ENCODE data around the gene MDFIC. TPM values are rescaled to one million over a fixed set of nuclear protein-coding genes. Genes with fewer than 3 reads are reported as not detected.

MDFIC gene
- total RNA-seq, 2 donors from 2014 or later, result 55.2 to 65.2 TPM

GRCh38 chr7:115014794-115015193, 92.9 kb downstream of the MDFIC start:
- peaks cover 4 to 16% of the 10 kb centered on the region in 2 donors for H3K36me3 Mint-ChIP-seq (ENCODE audit: insufficient read depth in 2 of 2)
- H3K27me3 Mint-ChIP-seq (ENCODE audit: low read depth), result no peaks in the 10 kb centered on the region
- H3K27ac Mint-ChIP-seq, result no peak overlapping the region
- H3K9me3 Mint-ChIP-seq, result peaks cover 0 to 2% of the 10 kb centered on the region in 2 donors
- H3K4me1 Mint-ChIP-seq (ENCODE audit: low read depth), result peaks cover 9% of the 10 kb centered on the region
- no peak overlapping the region for H3K4me3 Mint-ChIP-seq
- no peak for DNase-seq
- no peak for ATAC-seq (replicated peaks in 1 of 2)

DNA sequence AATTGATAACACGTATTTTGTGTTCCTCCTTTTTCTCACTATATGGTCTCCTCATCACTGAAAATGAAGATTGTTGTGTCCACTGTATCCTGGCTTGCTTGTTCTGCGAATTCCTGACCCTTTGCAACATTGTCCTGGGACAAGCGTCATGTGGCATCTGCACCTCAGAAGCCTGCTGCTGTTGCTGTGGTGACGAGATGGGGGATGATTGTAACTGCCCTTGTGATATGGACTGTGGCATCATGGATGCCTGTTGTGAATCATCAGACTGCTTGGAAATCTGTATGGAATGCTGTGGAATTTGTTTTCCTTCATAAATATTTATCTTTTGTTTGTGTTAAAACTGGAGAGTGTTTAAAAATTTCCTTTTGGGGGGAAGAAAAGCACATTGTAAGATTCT, 93.7 kb downstream of the MDFIC start:
- Mint-ChIP-seq H3K4me1 (ENCODE audit: low read depth) (peaks cover 4% of the 10 kb centered on the region), H3K36me3 (ENCODE audit: insufficient read depth in 2 of 2) (peaks cover 4 to 16% of the 10 kb centered on the region in 2 donors), H3K27ac (no peak overlapping the region)

GRCh38 chr7:115019882-115020605, 98.2 kb downstream of the MDFIC start:
- H3K4me3 Mint-ChIP-seq, result no peak overlapping the region
- peaks cover 11% of the 10 kb centered on the region for H3K4me1 Mint-ChIP-seq (ENCODE audit: low read depth)
- no peak for DNase-seq
- peaks cover 2 to 9% of the 10 kb centered on the region in 2 donors for H3K36me3 Mint-ChIP-seq (ENCODE audit: insufficient read depth in 2 of 2)
- H3K27ac Mint-ChIP-seq, result no peak overlapping the region
- ATAC-seq (replicated peaks in 1 of 2), result no peak
- no peaks in the 10 kb centered on the region for H3K27me3 Mint-ChIP-seq (ENCODE audit: low read depth)
- H3K9me3 Mint-ChIP-seq, result no peaks in the 10 kb centered on the region

More for the DNA sequence above, 93.7 kb downstream of the MDFIC start:
- no peaks in the 10 kb centered on the region for H3K27me3 Mint-ChIP-seq (ENCODE audit: low read depth)
- no peak for ATAC-seq (replicated peaks in 1 of 2)
- no peak overlapping the region for H3K4me3 Mint-ChIP-seq
- no peak for DNase-seq
- peaks cover 0 to 2% of the 10 kb centered on the region in 2 donors for H3K9me3 Mint-ChIP-seq

- Mint-ChIP-seq H3K27ac (no peak overlapping the region), H3K36me3 (ENCODE audit: insufficient read depth in 2 of 2) (peaks cover 0 to 2% of the 10 kb centered on the region in 2 donors), H3K9me3 (no peaks in the 10 kb centered on the region), H3K27me3 (ENCODE audit: low read depth) (no peaks in the 10 kb centered on the region), H3K4me3 (no peak overlapping the region), H3K4me1 (ENCODE audit: low read depth) (peaks cover 7% of the 10 kb centered on the region)
- no peak for ATAC-seq (replicated peaks in 1 of 2)
- DNase-seq, result no peak
Measured at GRCh38 chr7:115023219-115023618, 101.3 kb downstream of the MDFIC start.

GRCh38 chr7:115024276-115024675, 102.4 kb downstream of the MDFIC start:
- no peak for DNase-seq
- Mint-ChIP-seq H3K27me3 (ENCODE audit: low read depth) (no peaks in the 10 kb centered on the region), H3K36me3 (ENCODE audit: insufficient read depth in 2 of 2) (no peaks in the 10 kb centered on the region), H3K4me3 (peak overlapping the region; percentile 16 to 27), H3K9me3 (no peaks in the 10 kb centered on the region), H3K27ac (peak overlapping the region; percentile 47), H3K4me1 (ENCODE audit: low read depth) (peaks cover 7% of the 10 kb centered on the region)
- no peak for ATAC-seq (replicated peaks in 1 of 2)

DNA sequence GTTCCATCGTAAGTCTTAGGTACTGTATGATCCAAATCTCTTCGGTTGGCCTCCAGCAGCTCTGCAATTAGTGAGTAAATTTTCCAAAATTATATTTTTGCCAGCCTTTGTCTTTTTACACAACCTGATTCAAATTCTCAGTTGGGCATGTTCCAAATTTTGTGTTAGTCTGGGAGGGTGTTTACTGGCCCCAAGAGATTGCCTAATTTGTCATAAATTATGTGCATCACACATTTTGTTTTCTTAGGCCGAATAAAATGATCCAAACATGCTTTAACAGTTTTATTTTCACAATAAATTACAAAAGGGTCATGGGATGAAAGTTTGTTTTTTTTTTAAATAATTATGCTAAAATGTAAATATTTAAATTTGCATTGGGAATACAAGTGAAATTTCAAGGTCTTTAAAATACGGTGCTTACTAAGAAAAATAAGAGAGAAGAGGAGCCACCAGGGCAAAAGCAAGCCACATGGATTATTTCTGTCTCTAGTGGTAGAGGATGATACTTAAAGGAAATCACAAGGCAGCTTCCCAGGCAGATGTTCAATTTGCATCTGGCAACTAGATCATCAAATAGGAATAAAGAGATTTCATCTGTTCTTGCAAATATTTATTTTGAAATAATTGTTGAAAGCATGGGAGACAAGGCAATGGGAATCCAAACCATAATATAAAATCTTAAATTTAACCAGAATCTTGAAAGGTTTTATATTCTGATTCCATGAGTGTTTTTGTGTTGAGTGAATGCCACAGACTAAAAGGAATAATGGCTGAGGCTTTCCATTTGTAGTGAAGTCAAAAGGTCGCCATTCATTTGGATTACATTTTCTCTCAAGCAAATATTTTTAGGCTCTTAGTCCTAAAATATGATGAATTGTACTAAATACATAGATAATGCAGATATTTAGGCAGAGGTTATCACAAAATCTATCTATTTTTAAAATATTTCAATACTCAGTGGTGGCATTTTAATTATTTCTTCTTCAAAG, 111.1 kb downstream of the MDFIC start:
- H3K36me3 Mint-ChIP-seq (ENCODE audit: insufficient read depth in 2 of 2), result peaks cover 0 to 2% of the 10 kb centered on the region in 2 donors
- ATAC-seq (replicated peaks in 1 of 2) (no peak), DNase-seq (no peak)
- no peak overlapping the region for H3K4me3 Mint-ChIP-seq
- H3K4me1 Mint-ChIP-seq (ENCODE audit: low read depth), result peaks cover 12% of the 10 kb centered on the region
- peaks cover 0 to 3% of the 10 kb centered on the region in 2 donors for H3K9me3 Mint-ChIP-seq
- no peaks in the 10 kb centered on the region for H3K27me3 Mint-ChIP-seq (ENCODE audit: low read depth)
- no peak overlapping the region for H3K27ac Mint-ChIP-seq

GRCh38 chr7:115033917-115034459, 112.1 kb downstream of the MDFIC start:
- Mint-ChIP-seq H3K36me3 (ENCODE audit: insufficient read depth in 2 of 2) (peaks cover 0 to 2% of the 10 kb centered on the region in 2 donors), H3K9me3 (peaks cover 0 to 3% of the 10 kb centered on the region in 2 donors), H3K27ac (no peak overlapping the region)

DNA sequence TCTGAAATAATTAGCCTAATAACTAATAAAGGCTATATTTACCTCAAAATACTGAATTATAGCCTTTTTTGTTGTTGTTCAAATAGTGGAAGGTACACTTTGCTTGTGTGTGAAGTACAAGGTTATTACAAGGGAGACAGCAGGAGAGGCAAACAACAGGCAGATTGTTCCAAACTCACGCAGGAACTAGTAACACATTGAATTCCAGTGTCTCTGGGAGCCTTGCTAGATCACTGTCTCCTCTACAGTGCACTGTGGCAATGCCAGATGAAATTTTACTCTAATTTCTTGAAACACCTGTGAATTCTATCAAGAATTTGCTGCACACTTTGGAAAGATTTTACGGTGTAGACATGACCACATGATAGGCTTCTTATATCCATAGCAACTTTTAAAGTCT, 112.6 kb downstream of the MDFIC start:
- Mint-ChIP-seq H3K36me3 (ENCODE audit: insufficient read depth in 2 of 2) (peaks cover 0 to 2% of the 10 kb centered on the region in 2 donors), H3K4me3 (no peak overlapping the region), H3K27ac (no peak overlapping the region), H3K27me3 (ENCODE audit: low read depth) (no peaks in the 10 kb centered on the region), H3K4me1 (ENCODE audit: low read depth) (peaks cover 12% of the 10 kb centered on the region), H3K9me3 (peaks cover 0 to 3% of the 10 kb centered on the region in 2 donors)
- DNase-seq (no peak), ATAC-seq (replicated peaks in 1 of 2) (no peak)

More at GRCh38 chr7:115033917-115034459, 112.1 kb downstream of the MDFIC start:
- no peak for ATAC-seq (replicated peaks in 1 of 2)
- Mint-ChIP-seq H3K4me1 (ENCODE audit: low read depth) (peaks cover 12% of the 10 kb centered on the region), H3K4me3 (no peak overlapping the region), H3K27me3 (ENCODE audit: low read depth) (no peaks in the 10 kb centered on the region)
- DNase-seq, result no peak

DNA sequence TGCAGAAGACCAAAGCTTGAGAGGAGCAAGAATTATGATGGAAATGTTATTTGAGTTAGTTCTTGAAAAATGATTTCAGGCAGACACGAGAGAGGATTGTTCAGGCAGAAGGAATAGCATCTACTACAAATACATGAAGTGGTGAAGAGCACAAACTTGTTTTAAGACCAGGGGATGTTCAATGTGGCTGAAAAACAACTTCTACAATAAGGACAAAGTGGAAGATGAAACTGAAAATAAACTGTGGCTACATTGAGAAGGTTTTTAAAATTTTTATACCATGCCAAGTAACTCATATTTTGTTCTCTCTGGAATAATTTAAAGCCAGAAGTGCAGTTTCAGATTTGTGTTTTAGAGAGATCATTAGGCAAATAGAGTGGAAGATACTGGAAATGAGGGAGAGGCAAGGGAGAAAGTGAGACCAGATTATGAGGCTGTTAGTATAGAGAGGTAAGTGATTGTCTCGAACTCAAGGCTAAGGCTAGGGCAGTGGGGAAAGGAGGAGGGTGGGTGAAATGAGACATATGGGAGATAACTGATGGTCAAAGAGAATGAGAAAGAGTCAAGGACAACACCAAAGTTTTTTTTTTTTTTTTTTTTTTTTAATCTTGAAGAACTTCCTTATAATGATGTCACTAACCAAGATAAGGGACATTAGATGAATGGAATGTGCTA, 115.4 kb downstream of the MDFIC start:
- no peaks in the 10 kb centered on the region for H3K27me3 Mint-ChIP-seq (ENCODE audit: low read depth)
- DNase-seq, result no peak
- ATAC-seq (replicated peaks in 1 of 2), result no peak
- no peaks in the 10 kb centered on the region for H3K36me3 Mint-ChIP-seq (ENCODE audit: insufficient read depth in 2 of 2)
- peaks cover 12% of the 10 kb centered on the region for H3K4me1 Mint-ChIP-seq (ENCODE audit: low read depth)
- peaks cover 0 to 3% of the 10 kb centered on the region in 2 donors for H3K9me3 Mint-ChIP-seq
- no peak overlapping the region for H3K4me3 Mint-ChIP-seq
- peak overlapping the region; percentile 25 for H3K27ac Mint-ChIP-seq

DNA sequence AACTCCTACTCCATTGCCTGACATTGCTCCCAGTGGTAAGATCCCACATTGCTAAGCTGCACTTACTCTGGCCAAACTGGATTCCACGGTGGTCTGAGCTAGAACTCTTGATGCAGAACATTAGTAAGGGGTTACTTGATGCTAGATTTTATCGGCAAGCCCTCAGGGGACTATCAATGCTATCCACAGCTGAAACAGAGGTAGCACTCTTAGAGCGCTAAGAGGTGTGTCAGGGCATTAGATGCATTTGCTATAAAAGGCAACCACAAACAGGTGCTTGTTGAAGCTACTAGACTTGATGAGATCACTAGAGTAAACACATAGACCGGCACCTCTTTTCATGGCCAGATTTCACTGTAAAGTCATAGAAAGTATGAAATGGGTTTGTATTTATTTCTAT, 116.3 kb downstream of the MDFIC start:
- Mint-ChIP-seq H3K4me3 (no peak overlapping the region), H3K9me3 (peaks cover 0 to 3% of the 10 kb centered on the region in 2 donors), H3K27ac (no peak overlapping the region), H3K36me3 (ENCODE audit: insufficient read depth in 2 of 2) (no peaks in the 10 kb centered on the region), H3K27me3 (ENCODE audit: low read depth) (no peaks in the 10 kb centered on the region), H3K4me1 (ENCODE audit: low read depth) (peaks cover 12% of the 10 kb centered on the region)
- ATAC-seq (replicated peaks in 1 of 2) (no peak), DNase-seq (no peak)

DNA sequence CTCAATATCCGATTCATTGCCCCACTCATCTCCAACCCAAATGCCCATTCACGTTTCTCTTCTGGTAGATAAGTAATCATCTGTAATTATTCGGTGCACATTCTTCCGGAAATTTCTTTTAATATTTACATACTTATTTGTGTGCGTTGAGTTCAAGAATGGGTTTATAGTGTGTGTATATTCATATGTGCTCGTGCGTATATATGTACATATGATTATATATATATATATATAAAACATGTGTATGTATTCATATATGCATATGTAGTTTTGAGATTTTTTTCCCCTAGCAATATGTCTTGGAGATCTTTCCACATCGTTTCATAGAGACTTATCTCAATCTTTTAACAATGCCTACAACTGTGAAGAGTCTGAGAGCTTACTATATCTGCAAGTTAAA, 118.2 kb downstream of the MDFIC start:
- H3K27me3 Mint-ChIP-seq (ENCODE audit: low read depth), result no peaks in the 10 kb centered on the region
- peaks cover 12% of the 10 kb centered on the region for H3K4me1 Mint-ChIP-seq (ENCODE audit: low read depth)
- DNase-seq, result no peak
- no peak for ATAC-seq (replicated peaks in 1 of 2)
- H3K36me3 Mint-ChIP-seq (ENCODE audit: insufficient read depth in 2 of 2), result no peaks in the 10 kb centered on the region
- no peak overlapping the region for H3K4me3 Mint-ChIP-seq
- peaks cover 0 to 3% of the 10 kb centered on the region in 2 donors for H3K9me3 Mint-ChIP-seq
- H3K27ac Mint-ChIP-seq, result no peak overlapping the region

- Mint-ChIP-seq H3K4me1 (ENCODE audit: low read depth) (peaks cover 12% of the 10 kb centered on the region), H3K27ac (no peak overlapping the region), H3K27me3 (ENCODE audit: low read depth) (no peaks in the 10 kb centered on the region), H3K4me3 (no peak overlapping the region), H3K9me3 (peaks cover 0 to 3% of the 10 kb centered on the region in 2 donors), H3K36me3 (ENCODE audit: insufficient read depth in 2 of 2) (no peaks in the 10 kb centered on the region)
- ATAC-seq (replicated peaks in 1 of 2), result no peak
- no peak for DNase-seq
Measured at GRCh38 chr7:115040495-115040894, 118.6 kb downstream of the MDFIC start.
